GM18520 (cell line): ENCODE data around the gene CMIP.
"Not testable (repeated sequence)": the region's sequence is repeated elsewhere in the genome, so short reads cannot be mapped to it uniquely, and the experiment has no call there.

ENCODE experiments used
- ATAC-seq: cut with Tn5 transposase; IDR thresholded peaks from one replicate; pipeline ENCODE4 v1.9.1; 2021; ENCODE audit not compliant: unreplicated experiment

The CMIP gene

GRCh38 chr16:81421126-81421525, 23.5 kb upstream of the CMIP start:
- no peak for ATAC-seq

GRCh38 chr16:81421536-81421935, 23.1 kb upstream of the CMIP start:
- ATAC-seq: no peak

- ATAC-seq: not testable (repeated sequence)
Measured at GRCh38 chr16:81422153-81422552, 22.5 kb upstream of the CMIP start.

GRCh38 chr16:81424771-81425170, 19.8 kb upstream of the CMIP start:
- ATAC-seq: no peak

- no peak for ATAC-seq
Measured at GRCh38 chr16:81427219-81427618, 17.4 kb upstream of the CMIP start.

- ATAC-seq: no peak
Measured at GRCh38 chr16:81429045-81429521, 15.5 kb upstream of the CMIP start.

- ATAC-seq: no peak
Measured at GRCh38 chr16:81431554-81432353, 12.9 kb upstream of the CMIP start.

GRCh38 chr16:81432937-81433557, 11.6 kb upstream of the CMIP start:
- ATAC-seq: no peak

GRCh38 chr16:81435103-81435502, 9.5 kb upstream of the CMIP start:
- ATAC-seq: no peak

GRCh38 chr16:81435567-81435966, 9.0 kb upstream of the CMIP start:
- no peak for ATAC-seq

- no peak for ATAC-seq
Measured at GRCh38 chr16:81436386-81436785, 8.2 kb upstream of the CMIP start.

- no peak for ATAC-seq
Measured at GRCh38 chr16:81437865-81438264, 6.7 kb upstream of the CMIP start.

GRCh38 chr16:81440888-81441761, 3.5 kb upstream of the CMIP start:
- ATAC-seq: no peak

- ATAC-seq: no peak
Measured at GRCh38 chr16:81442220-81442915, 2.2 kb upstream of the CMIP start.

- no peak for ATAC-seq
Measured at GRCh38 chr16:81442916-81443687, 1.5 kb upstream of the CMIP start.

GRCh38 chr16:81443688-81444447, 740 bp upstream of the CMIP start:
- ATAC-seq: no peak

GRCh38 chr16:81445143-81445961, 744 bp downstream of the CMIP start:
- ATAC-seq: no peak
